DOHH2 (cell line): ENCODE results near the gene PITPNC1.

Experiments
- CTCF ChIP-seq: fragments of 200-600 bp; sonication (generic); IDR thresholded peaks from one replicate; pipeline ENCODE4 v1.5.1; 2014; ENCODE audit warnings: antibody characterized with exemption, mild to moderate bottlenecking, low read depth, low read length; ENCODE audit not compliant: poor library complexity, severe bottlenecking
- EZH2phosphoT487 ChIP-seq: fragments of 200-600 bp; sonication (generic); IDR thresholded peaks from 2 replicates; pipeline ENCODE4 v1.6.1; 2017; ENCODE audit warnings: borderline replicate concordance, mild to moderate bottlenecking, antibody characterized with exemption, low read length, moderate library complexity, mixed read lengths

GRCh38 chr17:67378454-67379250 is 1.6 kb downstream of the PITPNC1 start:
- TF ChIP-seq CTCF = peak; percentile 53
- no peak for TF ChIP-seq EZH2phosphoT487
